HL-60 (cell line): ENCODE results near the gene WDR70.
"Not testable (repeated sequence)": the region's sequence is repeated elsewhere in the genome, so short reads cannot be mapped to it uniquely, and the experiment has no call there.

Source experiments
- POLR2AphosphoS5 ChIP-seq: IDR thresholded peaks from 2 replicates; pipeline ENCODE4 v1.6.1; 2012; ENCODE audit warnings: low read depth
- REST ChIP-seq: IDR thresholded peaks from 2 replicates; pipeline ENCODE4 v1.6.1; 2012; ENCODE audit warnings: low read depth; ENCODE audit not compliant: insufficient replicate concordance
- SPI1 ChIP-seq: IDR thresholded peaks from 2 replicates; pipeline ENCODE4 v1.6.1; 2012; ENCODE audit warnings: low read depth, mild to moderate bottlenecking, borderline replicate concordance
- TF ChIP-seq, protein P1 (sequence below): IDR thresholded peaks from one replicate; pipeline ENCODE4 v1.5.1; 2011; ENCODE audit warnings: low read length, control low read depth, inconsistent platforms; ENCODE audit not compliant: insufficient read depth

- TF ChIP-seq, protein P1, sequence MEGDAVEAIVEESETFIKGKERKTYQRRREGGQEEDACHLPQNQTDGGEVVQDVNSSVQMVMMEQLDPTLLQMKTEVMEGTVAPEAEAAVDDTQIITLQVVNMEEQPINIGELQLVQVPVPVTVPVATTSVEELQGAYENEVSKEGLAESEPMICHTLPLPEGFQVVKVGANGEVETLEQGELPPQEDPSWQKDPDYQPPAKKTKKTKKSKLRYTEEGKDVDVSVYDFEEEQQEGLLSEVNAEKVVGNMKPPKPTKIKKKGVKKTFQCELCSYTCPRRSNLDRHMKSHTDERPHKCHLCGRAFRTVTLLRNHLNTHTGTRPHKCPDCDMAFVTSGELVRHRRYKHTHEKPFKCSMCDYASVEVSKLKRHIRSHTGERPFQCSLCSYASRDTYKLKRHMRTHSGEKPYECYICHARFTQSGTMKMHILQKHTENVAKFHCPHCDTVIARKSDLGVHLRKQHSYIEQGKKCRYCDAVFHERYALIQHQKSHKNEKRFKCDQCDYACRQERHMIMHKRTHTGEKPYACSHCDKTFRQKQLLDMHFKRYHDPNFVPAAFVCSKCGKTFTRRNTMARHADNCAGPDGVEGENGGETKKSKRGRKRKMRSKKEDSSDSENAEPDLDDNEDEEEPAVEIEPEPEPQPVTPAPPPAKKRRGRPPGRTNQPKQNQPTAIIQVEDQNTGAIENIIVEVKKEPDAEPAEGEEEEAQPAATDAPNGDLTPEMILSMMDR = not testable (repeated sequence)
- not testable (repeated sequence) for TF ChIP-seq REST, POLR2AphosphoS5, SPI1
Observed at GRCh38 chr5:37679326-37679725, 300.2 kb downstream of the WDR70 start.
